GM23338 (cell line): Measurements from ENCODE around the gene CPNE5.

Experiments used
- CREB1 ChIP-seq: fragments of 250-450 bp; sonication (Bioruptor Pico); IDR thresholded peaks from 2 replicates; pipeline ENCODE4 v1.5.0; 2020; ENCODE audit warnings: low read depth, mild to moderate bottlenecking, moderate library complexity
- EZH2 ChIP-seq: fragments of 200-600 bp; sonication (generic); IDR thresholded peaks from one replicate; pipeline ENCODE4 v1.8.0; 2017; ENCODE audit warnings: antibody characterized with exemption, mild to moderate bottlenecking, low read depth; ENCODE audit not compliant: unreplicated experiment
- EZH2phosphoT487 ChIP-seq: fragments of 200-600 bp; sonication (generic); IDR thresholded peaks from one replicate; pipeline ENCODE4 v1.8.1; 2018; ENCODE audit warnings: antibody characterized with exemption; ENCODE audit not compliant: unreplicated experiment
- JUNB ChIP-seq: IDR thresholded peaks from one replicate; pipeline ENCODE4 v1.6.1; 2016; ENCODE audit warnings: antibody characterized with exemption; ENCODE audit not compliant: unreplicated experiment
- POLR2AphosphoS5 ChIP-seq: IDR thresholded peaks from 2 replicates; pipeline ENCODE4 v1.6.1; 2016; ENCODE audit warnings: antibody characterized with exemption, low read depth
- STAT1 ChIP-seq: IDR thresholded peaks from one replicate; pipeline ENCODE4 v1.6.1; 2016; ENCODE audit warnings: antibody characterized with exemption; ENCODE audit not compliant: unreplicated experiment
- TF ChIP-seq, protein P1 (sequence below): IDR thresholded peaks from one replicate; pipeline ENCODE4 v1.6.1; 2018; ENCODE audit warnings: antibody characterized with exemption; ENCODE audit not compliant: unreplicated experiment
- TF ChIP-seq, protein P2 (sequence below), 2 experiments: fragments of 200-600 bp in 1 of 2; sonication (generic) in 1 of 2; conservative IDR thresholded peaks; 2 replicates each; pipeline versions ENCODE4 v1.5.1 to v1.6.1; 2016 to 2017; ENCODE audit warnings: antibody characterized with exemption in 2 of 2, low read depth in 2 of 2, mild to moderate bottlenecking in 2 of 2, moderate library complexity in 1 of 2
- TF ChIP-seq, protein P3 (sequence below): IDR thresholded peaks from 2 replicates; pipeline ENCODE4 v1.6.1; 2016; ENCODE audit warnings: antibody characterized with exemption
- TF ChIP-seq, protein P4 (sequence below): fragments of 250-450 bp; sonication (Bioruptor Pico); IDR thresholded peaks from 2 replicates; pipeline ENCODE4 v1.5.0; 2020; ENCODE audit warnings: mild to moderate bottlenecking, moderate library complexity

DNA sequence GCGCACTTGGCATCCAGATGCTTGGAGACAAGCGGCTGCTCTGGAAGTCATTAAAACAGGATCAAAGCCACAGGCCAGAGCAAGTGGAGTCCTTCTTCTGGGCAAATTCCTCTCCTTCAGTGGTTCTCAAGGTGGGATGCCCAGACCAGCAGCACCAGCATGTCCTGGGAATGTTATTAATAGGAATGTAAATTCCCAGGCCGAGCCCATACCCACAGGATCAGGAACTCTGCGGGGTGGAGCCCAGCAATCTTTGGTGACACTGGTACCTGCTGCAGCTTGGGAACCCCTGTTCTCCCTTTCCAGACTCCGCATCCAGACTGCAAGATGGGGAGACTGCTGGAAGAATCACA lies 44.6 kb downstream of the CPNE5 start:
- TF ChIP-seq, protein P1, sequence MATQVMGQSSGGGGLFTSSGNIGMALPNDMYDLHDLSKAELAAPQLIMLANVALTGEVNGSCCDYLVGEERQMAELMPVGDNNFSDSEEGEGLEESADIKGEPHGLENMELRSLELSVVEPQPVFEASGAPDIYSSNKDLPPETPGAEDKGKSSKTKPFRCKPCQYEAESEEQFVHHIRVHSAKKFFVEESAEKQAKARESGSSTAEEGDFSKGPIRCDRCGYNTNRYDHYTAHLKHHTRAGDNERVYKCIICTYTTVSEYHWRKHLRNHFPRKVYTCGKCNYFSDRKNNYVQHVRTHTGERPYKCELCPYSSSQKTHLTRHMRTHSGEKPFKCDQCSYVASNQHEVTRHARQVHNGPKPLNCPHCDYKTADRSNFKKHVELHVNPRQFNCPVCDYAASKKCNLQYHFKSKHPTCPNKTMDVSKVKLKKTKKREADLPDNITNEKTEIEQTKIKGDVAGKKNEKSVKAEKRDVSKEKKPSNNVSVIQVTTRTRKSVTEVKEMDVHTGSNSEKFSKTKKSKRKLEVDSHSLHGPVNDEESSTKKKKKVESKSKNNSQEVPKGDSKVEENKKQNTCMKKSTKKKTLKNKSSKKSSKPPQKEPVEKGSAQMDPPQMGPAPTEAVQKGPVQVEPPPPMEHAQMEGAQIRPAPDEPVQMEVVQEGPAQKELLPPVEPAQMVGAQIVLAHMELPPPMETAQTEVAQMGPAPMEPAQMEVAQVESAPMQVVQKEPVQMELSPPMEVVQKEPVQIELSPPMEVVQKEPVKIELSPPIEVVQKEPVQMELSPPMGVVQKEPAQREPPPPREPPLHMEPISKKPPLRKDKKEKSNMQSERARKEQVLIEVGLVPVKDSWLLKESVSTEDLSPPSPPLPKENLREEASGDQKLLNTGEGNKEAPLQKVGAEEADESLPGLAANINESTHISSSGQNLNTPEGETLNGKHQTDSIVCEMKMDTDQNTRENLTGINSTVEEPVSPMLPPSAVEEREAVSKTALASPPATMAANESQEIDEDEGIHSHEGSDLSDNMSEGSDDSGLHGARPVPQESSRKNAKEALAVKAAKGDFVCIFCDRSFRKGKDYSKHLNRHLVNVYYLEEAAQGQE: no peak
- TF ChIP-seq EZH2phosphoT487 (no peak), EZH2 (no peak), POLR2AphosphoS5 (no peak), JUNB (no peak), CREB1 (CRISPR knock-in tag) (no peak), STAT1 (no peak)
- TF ChIP-seq, protein P2, sequence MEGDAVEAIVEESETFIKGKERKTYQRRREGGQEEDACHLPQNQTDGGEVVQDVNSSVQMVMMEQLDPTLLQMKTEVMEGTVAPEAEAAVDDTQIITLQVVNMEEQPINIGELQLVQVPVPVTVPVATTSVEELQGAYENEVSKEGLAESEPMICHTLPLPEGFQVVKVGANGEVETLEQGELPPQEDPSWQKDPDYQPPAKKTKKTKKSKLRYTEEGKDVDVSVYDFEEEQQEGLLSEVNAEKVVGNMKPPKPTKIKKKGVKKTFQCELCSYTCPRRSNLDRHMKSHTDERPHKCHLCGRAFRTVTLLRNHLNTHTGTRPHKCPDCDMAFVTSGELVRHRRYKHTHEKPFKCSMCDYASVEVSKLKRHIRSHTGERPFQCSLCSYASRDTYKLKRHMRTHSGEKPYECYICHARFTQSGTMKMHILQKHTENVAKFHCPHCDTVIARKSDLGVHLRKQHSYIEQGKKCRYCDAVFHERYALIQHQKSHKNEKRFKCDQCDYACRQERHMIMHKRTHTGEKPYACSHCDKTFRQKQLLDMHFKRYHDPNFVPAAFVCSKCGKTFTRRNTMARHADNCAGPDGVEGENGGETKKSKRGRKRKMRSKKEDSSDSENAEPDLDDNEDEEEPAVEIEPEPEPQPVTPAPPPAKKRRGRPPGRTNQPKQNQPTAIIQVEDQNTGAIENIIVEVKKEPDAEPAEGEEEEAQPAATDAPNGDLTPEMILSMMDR (conservative IDR thresholded peaks at IDR 0.05; ENCODE audit: low read depth in 2 of 2): no peak
- TF ChIP-seq, protein P3, sequence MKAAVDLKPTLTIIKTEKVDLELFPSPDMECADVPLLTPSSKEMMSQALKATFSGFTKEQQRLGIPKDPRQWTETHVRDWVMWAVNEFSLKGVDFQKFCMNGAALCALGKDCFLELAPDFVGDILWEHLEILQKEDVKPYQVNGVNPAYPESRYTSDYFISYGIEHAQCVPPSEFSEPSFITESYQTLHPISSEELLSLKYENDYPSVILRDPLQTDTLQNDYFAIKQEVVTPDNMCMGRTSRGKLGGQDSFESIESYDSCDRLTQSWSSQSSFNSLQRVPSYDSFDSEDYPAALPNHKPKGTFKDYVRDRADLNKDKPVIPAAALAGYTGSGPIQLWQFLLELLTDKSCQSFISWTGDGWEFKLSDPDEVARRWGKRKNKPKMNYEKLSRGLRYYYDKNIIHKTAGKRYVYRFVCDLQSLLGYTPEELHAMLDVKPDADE: no peak
- TF ChIP-seq, protein P4, sequence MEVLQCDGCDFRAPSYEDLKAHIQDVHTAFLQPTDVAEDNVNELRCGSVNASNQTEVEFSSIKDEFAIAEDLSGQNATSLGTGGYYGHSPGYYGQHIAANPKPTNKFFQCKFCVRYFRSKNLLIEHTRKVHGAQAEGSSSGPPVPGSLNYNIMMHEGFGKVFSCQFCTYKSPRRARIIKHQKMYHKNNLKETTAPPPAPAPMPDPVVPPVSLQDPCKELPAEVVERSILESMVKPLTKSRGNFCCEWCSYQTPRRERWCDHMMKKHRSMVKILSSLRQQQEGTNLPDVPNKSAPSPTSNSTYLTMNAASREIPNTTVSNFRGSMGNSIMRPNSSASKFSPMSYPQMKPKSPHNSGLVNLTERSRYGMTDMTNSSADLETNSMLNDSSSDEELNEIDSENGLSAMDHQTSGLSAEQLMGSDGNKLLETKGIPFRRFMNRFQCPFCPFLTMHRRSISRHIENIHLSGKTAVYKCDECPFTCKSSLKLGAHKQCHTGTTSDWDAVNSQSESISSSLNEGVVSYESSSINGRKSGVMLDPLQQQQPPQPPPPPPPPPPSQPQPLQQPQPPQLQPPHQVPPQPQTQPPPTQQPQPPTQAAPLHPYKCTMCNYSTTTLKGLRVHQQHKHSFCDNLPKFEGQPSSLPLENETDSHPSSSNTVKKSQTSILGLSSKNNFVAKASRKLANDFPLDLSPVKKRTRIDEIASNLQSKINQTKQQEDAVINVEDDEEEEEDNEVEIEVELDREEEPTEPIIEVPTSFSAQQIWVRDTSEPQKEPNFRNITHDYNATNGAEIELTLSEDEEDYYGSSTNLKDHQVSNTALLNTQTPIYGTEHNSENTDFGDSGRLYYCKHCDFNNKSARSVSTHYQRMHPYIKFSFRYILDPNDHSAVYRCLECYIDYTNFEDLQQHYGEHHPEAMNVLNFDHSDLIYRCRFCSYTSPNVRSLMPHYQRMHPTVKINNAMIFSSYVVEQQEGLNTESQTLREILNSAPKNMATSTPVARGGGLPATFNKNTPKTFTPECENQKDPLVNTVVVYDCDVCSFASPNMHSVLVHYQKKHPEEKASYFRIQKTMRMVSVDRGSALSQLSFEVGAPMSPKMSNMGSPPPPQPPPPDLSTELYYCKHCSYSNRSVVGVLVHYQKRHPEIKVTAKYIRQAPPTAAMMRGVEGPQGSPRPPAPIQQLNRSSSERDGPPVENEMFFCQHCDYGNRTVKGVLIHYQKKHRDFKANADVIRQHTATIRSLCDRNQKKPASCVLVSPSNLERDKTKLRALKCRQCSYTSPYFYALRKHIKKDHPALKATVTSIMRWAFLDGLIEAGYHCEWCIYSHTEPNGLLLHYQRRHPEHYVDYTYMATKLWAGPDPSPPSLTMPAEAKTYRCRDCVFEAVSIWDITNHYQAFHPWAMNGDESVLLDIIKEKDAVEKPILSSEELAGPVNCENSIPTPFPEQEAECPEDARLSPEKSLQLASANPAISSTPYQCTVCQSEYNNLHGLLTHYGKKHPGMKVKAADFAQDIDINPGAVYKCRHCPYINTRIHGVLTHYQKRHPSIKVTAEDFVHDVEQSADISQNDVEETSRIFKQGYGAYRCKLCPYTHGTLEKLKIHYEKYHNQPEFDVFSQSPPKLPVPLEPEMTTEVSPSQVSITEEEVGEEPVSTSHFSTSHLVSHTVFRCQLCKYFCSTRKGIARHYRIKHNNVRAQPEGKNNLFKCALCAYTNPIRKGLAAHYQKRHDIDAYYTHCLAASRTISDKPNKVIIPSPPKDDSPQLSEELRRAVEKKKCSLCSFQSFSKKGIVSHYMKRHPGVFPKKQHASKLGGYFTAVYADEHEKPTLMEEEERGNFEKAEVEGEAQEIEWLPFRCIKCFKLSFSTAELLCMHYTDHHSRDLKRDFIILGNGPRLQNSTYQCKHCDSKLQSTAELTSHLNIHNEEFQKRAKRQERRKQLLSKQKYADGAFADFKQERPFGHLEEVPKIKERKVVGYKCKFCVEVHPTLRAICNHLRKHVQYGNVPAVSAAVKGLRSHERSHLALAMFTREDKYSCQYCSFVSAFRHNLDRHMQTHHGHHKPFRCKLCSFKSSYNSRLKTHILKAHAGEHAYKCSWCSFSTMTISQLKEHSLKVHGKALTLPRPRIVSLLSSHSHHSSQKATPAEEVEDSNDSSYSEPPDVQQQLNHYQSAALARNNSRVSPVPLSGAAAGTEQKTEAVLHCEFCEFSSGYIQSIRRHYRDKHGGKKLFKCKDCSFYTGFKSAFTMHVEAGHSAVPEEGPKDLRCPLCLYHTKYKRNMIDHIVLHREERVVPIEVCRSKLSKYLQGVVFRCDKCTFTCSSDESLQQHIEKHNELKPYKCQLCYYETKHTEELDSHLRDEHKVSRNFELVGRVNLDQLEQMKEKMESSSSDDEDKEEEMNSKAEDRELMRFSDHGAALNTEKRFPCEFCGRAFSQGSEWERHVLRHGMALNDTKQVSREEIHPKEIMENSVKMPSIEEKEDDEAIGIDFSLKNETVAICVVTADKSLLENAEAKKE (CRISPR knock-in tag): no peak
